GM21717 (cell line): ENCODE results near the gene RDX.
"Not testable (repeated sequence)": the region's sequence is repeated elsewhere in the genome, so short reads cannot be mapped to it uniquely, and the experiment has no call there.

Source experiments
- ATAC-seq: cut with Tn5 transposase; IDR thresholded peaks from one replicate; pipeline ENCODE4 v1.9.1; 2021; ENCODE audit warnings: mild to moderate bottlenecking, moderate library complexity; ENCODE audit not compliant: unreplicated experiment

Gene RDX

GRCh38 chr11:110208678-110209312 lies 87.6 kb downstream of the RDX start:
- ATAC-seq, result not testable (repeated sequence)

GRCh38 chr11:110207123-110207522 lies 89.3 kb downstream of the RDX start:
- no peak for ATAC-seq

- ATAC-seq, result no peak
Measured at GRCh38 chr11:110200836-110201235, 95.6 kb downstream of the RDX start.

- ATAC-seq, result no peak
Measured at GRCh38 chr11:110200241-110200640, 96.2 kb downstream of the RDX start.

DNA sequence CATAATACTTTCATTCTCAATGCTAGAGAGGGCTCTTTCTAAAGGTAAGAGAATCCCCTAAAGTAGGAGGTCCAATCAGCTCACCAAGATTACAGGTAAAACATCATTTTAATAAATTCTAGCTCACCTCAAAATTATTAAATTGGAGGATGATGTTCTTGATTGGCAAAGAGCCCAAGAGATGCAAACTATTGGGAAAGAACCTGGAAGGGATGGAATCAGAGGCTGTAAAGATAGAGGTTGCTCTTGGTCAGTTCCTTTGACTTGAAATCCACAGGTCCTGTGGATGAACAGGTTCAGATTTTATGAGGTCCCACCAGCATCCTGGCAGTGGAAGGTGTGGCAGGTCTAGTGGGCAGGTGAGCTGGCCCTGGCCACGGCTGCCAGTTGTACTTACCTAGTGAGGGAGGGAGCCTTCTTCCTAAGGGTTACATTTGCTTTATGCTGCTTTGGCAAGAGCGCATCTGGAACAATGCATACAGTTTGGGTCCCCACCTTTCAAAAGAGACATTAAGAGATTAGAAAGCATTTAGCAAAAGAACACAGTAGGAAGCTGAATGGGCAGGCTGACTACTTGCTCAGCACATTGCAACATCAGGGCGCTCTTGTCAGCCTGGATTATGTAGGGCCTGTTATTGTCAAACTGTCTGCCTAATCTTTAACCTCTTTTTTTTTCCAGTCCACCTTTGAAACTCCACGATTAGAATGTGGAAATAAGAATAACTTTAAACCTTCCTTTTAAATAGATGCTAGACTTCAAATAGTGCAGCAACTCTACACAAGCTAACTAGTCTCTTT lies 97.0 kb downstream of the RDX start:
- no peak for ATAC-seq

DNA sequence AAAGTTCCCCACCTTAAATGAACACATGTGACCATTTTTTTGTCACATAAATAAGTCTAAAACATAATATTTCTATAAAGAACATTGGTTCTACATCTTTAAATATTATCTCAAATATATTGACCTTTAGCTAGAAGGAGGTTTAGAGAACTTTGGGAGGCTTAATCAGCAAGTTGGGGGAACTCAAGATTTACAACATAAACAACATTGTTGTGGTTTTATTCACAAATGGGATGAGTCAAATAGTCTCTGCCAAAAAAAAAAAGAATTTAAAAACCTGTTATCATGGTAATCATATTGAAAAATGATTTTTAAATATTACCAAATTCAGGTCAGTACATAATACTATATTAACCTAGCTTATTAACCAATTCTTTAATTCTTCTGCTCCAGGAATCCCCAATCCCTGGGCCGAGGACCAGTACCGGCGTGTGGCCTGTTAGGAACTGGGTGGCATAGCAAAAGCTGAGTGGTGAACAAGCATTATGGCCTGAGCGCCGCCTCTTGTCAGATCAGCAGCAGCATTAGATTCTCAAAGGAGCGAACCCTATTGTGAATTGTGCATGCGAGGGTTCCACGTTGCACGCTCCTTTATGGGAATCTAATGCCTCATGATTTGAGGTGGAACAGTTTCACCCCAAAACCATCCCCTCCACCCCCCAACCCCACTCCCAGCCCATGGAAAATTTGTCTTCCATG lies 98.2 kb downstream of the RDX start:
- no peak for ATAC-seq

DNA sequence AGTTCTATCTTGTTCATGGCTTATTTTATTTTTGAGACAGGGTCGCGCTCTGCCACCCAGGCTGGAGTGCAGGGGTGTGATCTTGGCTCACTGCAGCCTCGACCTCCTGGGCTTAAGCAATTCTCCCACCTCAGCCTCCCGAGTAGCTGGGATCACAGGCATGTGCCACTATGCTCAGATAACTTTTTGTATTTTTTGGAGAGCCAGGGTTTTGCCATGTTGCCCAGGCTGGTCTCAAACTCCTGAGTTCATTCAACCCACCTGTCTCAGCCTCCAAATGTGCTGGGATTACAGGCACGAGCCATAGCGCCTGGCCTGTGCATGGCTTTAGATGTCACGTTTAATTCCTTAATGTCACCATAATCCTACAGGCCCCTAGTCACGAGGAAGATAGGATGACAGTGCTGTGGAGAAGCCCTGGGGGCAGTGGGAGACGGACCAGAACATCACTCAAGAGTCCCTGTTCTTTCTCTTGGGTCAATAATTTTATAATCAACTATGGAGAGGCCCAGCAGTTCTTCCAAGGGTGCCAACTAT lies 99.5 kb downstream of the RDX start:
- ATAC-seq, result no peak

- ATAC-seq, result no peak
Measured at GRCh38 chr11:110196241-110196754, 100.1 kb downstream of the RDX start.

- not testable (repeated sequence) for ATAC-seq
Measured at GRCh38 chr11:110194211-110194766, 102.1 kb downstream of the RDX start.

DNA sequence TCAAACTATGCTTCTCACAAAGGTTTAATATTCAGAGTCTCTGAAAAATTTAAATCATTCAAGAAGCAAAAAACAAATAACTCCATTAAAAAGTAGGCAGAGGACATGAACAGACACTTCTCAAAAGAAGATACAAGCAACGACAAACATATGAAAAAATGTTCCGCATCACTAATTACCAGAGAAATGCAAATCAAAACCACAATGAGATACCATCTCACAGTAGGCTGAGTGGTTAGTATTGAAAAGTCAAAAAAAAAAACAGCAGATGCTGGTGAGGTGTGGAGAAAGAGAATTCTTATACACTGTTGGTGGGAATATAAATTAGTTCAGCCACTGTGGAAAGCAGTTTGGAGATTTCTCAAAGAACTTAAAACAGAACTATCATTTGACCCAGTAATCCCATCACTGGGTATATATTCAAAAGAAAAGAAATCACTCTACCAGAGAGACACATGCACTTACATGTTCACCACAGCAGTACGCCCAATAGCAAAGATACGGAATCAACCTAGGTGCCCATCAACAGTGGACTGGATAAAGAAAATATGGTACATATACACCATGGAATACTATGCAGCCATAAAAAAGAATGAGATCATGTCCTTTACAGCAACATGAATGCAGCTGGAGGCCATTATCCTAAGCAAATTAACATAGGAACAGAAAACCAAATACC lies 103.7 kb downstream of the RDX start:
- ATAC-seq, result peak; percentile 76

GRCh38 chr11:110190885-110191284 lies 105.5 kb downstream of the RDX start:
- ATAC-seq, result no peak

DNA sequence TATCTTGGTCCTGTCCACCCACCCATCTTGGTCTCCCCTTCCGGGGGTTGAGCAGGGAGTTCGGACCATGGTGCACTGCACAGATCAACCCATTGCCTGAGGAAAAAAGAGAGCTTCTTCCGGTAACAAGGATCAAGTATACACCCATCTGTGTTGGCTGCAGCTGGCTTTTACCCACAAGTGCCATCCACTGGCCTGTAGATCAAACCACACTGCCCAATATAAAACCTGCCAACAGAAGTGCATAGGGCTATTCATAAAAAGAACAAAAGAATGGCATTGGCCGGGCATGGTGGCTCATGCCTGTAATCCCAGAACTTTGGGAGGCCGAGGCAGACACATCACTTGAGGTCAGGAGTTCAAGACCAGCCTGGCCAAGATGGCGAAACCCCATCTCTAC lies 108.7 kb downstream of the RDX start:
- no peak for ATAC-seq

- ATAC-seq, result no peak
Measured at GRCh38 chr11:110186867-110187266, 109.5 kb downstream of the RDX start.

DNA sequence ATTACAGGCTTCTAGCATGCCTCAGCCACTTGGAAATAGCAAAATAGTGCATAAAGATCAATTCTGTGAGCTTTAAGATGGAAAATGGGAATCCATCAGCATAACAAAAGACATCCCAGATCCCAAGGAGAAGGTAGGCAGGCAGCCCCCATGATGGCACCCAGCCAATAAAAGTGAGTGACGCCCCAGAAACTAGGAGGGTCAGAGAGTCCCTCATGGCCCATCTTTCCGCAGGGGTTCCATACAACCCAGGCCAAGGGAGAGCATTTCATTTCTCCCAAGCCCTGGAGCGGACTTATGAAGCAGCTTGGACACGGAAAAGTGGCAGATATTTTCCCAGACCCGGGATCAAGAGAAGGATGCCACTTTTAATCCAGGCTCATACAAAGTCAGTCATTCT lies 110.0 kb downstream of the RDX start:
- no peak for ATAC-seq

DNA sequence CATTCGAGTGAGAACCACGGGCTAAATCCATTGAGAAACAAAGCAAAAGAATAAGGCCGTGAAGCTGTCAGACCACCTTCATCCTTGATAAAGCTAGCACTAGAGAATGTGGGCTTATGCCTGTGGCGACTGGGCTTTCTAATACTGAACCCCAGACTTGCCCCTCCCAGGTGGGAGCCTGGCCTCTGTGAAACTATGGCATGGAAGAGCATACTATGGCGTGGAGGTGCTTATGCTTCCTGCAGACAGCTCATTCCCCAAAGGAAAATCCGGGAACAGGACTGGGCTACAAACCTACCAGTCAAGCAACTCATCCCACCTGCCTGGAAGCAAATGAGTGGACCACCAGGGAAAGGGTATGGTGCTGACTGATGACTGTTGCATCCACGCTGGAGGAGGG lies 110.8 kb downstream of the RDX start:
- ATAC-seq, result no peak

- ATAC-seq, result no peak
Measured at GRCh38 chr11:110185121-110185591, 111.3 kb downstream of the RDX start.

- ATAC-seq, result no peak
Measured at GRCh38 chr11:110184456-110184855, 112.0 kb downstream of the RDX start.

DNA sequence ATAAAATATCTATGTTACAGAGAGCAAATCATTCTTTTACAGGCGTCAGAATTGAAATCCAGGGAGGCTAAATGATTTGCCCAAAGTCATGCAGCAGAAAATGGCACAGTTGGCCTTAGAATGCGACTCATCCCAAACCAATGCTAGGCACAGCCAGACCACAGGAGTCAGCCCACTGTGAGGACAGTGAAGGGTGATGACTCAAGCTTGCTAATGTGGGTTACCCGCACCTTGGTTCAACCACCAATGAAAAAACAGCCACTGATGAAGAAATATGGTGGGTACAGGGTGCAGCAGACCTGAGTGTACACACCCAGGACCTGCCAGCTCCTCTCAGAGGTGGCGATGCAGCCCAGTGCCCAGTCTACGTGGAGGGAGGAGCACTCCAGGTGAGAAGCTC lies 113.5 kb downstream of the RDX start:
- no peak for ATAC-seq

DNA sequence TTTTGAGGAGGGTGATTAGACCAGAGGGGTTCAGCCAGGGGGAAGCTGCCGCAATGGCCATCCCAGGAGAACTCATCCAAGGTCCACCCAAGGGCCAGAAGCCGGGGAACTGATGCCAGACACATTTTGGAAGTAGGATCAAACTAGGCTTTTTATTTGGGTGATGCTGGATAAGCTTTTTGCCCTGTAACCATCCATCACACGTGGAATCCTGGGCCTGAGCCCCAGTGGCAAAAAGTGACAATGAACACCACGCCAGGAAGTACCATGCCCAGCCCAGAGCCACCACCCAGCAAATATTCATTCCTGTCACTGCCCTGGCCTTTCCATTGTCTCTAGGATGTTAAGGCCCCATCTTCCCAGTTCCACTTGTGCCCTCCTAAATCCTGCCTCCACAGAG lies 117.3 kb downstream of the RDX start:
- ATAC-seq, result no peak

GRCh38 chr11:110177086-110177456 lies 119.3 kb downstream of the RDX start:
- ATAC-seq, result no peak
